Panc1 (cell line): ENCODE measurements around the gene KIAA0232. TPM values are rescaled to one million over a fixed set of nuclear protein-coding genes. Genes with fewer than 3 reads are reported as not detected.

ENCODE experiments used
- ATAC-seq: fragments of 200-7000 bp; cut with Tn5 transposase; 2 replicates; pipeline ENCODE4 v1.9.1; 2020; ENCODE audit warnings: mild to moderate bottlenecking, moderate library complexity
- BruUV-seq: library from RNA; stranded (reverse); fragments of 400-500 nt; replicated peaks from 2 replicates; lab custom pipeline; 2021; lab: Mats Ljungman, UMichigan
- CTCF ChIA-PET: fragments of 300-600 bp; sonication (Branson Sonifier 250); formaldehyde crosslinking; loops from one replicate; lab custom pipeline; 2022; ENCODE audit warnings: antibody characterized with exemption; lab: Charles Lee
- POLR2A ChIA-PET: fragments of 300-600 bp; sonication (Branson Sonifier 250); formaldehyde crosslinking; loops from one replicate; lab custom pipeline; 2022; ENCODE audit warnings: antibody characterized with exemption; lab: Charles Lee
- DNase-seq: peaks from one replicate; pipeline ENCODE4 v3.0.0-alpha.2; 2010; ENCODE audit warnings: low read depth, low spot score
- H3K27ac ChIP-seq: 2 replicates; pipeline ENCODE4 v1.5.1; 2011; ENCODE audit warnings: mild to moderate bottlenecking, low read length, inconsistent platforms
- H3K27me3 ChIP-seq: fragments of 200-500 bp; sonication (Bioruptor generic); 2 replicates; pipeline ENCODE4 v1.6.0; 2014; ENCODE audit warnings: low read length, inconsistent platforms; ENCODE audit not compliant: control insufficient read depth, insufficient read depth
- H3K36me3 ChIP-seq: fragments of 200-500 bp; sonication (Bioruptor generic); 2 replicates; pipeline ENCODE4 v1.5.1; 2014; ENCODE audit warnings: inconsistent platforms, mild to moderate bottlenecking, low read length, moderate library complexity; ENCODE audit not compliant: control insufficient read depth, insufficient read depth
- H3K4me1 ChIP-seq: 2 replicates; pipeline ENCODE4 v1.5.1; 2011; ENCODE audit warnings: inconsistent platforms, mild to moderate bottlenecking, low read length, moderate library complexity; ENCODE audit not compliant: control insufficient read depth, insufficient read depth
- H3K4me3 ChIP-seq, 2 experiments: 2 replicates each; pipeline ENCODE4 v1.5.1; 2011 to 2012; ENCODE audit warnings: low read depth in 2 of 2, low read length in 2 of 2, mild to moderate bottlenecking in 2 of 2, inconsistent platforms in 1 of 2, moderate library complexity in 1 of 2
- H3K9me3 ChIP-seq: fragments of 200-500 bp; sonication (Bioruptor generic); 2 replicates; pipeline ENCODE4 v1.5.1; 2014; ENCODE audit warnings: low read depth, mild to moderate bottlenecking, inconsistent platforms, low read length, moderate library complexity; ENCODE audit not compliant: control insufficient read depth, insufficient read depth
- POLR2AphosphoS5 ChIP-seq: IDR thresholded peaks from 2 replicates; pipeline ENCODE4 v1.6.1; 2012; ENCODE audit warnings: mild to moderate bottlenecking, low read depth, low read length, moderate library complexity
- SIN3A ChIP-seq: IDR thresholded peaks from 2 replicates; pipeline ENCODE4 v1.6.1; 2012; ENCODE audit warnings: low read depth, mild to moderate bottlenecking, low read length, moderate library complexity, borderline replicate concordance; ENCODE audit not compliant: insufficient read depth
- TCF7L2 ChIP-seq: IDR thresholded peaks from 2 replicates; pipeline ENCODE4 v1.6.1; 2011; ENCODE audit warnings: mild to moderate bottlenecking, low read depth, low read length, inconsistent platforms
- in situ Hi-C: cut with HindIII; loops from 2 replicates; pipeline ENCODE4 v1.10.0; 2016; ENCODE audit warnings: low sequenced_read_pairs, low pct_unique_long_range_greater_than_20kb
- intact Hi-C: fragments of 100-400 bp; cut with micrococcal nuclease; formaldehyde crosslinking; loops from one replicate; pipeline ENCODE4 v1.10.0; 2022; ENCODE audit not compliant: unreplicated experiment
- total RNA-seq: library from RNA; stranded (reverse); gene quantifications from one replicate; pipeline ENCODE4 v1.2.1, GENCODE V29; 2021; ENCODE audit not compliant: unreplicated experiment
- TF ChIP-seq, protein P1 (sequence below): fragments of 450-650 bp; IDR thresholded peaks from 2 replicates; pipeline ENCODE4 v1.5.1; 2017; ENCODE audit warnings: mild to moderate bottlenecking
- TF ChIP-seq, protein P2 (sequence below), 2 experiments: IDR thresholded peaks; 2 replicates each; pipeline ENCODE4 v1.6.1; 2011 to 2012; ENCODE audit warnings: low read depth in 2 of 2, control low read depth in 1 of 2, low read length in 1 of 2, mild to moderate bottlenecking in 1 of 2, moderate library complexity in 1 of 2; ENCODE audit not compliant: insufficient read depth in 1 of 2

Gene KIAA0232
- total RNA-seq, 1 experiment from 2014 or later, result 20.2 TPM

- peak overlapping the region in 1 of 2 experiments; percentile 35; a peak in 2 of 4 replicates for H3K4me3 ChIP-seq
- no peaks in the 10 kb centered on the region for H3K9me3 ChIP-seq
- H3K27me3 ChIP-seq, result no peaks in the 10 kb centered on the region
- TF ChIP-seq, protein P1, sequence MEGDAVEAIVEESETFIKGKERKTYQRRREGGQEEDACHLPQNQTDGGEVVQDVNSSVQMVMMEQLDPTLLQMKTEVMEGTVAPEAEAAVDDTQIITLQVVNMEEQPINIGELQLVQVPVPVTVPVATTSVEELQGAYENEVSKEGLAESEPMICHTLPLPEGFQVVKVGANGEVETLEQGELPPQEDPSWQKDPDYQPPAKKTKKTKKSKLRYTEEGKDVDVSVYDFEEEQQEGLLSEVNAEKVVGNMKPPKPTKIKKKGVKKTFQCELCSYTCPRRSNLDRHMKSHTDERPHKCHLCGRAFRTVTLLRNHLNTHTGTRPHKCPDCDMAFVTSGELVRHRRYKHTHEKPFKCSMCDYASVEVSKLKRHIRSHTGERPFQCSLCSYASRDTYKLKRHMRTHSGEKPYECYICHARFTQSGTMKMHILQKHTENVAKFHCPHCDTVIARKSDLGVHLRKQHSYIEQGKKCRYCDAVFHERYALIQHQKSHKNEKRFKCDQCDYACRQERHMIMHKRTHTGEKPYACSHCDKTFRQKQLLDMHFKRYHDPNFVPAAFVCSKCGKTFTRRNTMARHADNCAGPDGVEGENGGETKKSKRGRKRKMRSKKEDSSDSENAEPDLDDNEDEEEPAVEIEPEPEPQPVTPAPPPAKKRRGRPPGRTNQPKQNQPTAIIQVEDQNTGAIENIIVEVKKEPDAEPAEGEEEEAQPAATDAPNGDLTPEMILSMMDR, result no peak
- TF ChIP-seq, protein P2, sequence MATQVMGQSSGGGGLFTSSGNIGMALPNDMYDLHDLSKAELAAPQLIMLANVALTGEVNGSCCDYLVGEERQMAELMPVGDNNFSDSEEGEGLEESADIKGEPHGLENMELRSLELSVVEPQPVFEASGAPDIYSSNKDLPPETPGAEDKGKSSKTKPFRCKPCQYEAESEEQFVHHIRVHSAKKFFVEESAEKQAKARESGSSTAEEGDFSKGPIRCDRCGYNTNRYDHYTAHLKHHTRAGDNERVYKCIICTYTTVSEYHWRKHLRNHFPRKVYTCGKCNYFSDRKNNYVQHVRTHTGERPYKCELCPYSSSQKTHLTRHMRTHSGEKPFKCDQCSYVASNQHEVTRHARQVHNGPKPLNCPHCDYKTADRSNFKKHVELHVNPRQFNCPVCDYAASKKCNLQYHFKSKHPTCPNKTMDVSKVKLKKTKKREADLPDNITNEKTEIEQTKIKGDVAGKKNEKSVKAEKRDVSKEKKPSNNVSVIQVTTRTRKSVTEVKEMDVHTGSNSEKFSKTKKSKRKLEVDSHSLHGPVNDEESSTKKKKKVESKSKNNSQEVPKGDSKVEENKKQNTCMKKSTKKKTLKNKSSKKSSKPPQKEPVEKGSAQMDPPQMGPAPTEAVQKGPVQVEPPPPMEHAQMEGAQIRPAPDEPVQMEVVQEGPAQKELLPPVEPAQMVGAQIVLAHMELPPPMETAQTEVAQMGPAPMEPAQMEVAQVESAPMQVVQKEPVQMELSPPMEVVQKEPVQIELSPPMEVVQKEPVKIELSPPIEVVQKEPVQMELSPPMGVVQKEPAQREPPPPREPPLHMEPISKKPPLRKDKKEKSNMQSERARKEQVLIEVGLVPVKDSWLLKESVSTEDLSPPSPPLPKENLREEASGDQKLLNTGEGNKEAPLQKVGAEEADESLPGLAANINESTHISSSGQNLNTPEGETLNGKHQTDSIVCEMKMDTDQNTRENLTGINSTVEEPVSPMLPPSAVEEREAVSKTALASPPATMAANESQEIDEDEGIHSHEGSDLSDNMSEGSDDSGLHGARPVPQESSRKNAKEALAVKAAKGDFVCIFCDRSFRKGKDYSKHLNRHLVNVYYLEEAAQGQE (IDR thresholded peaks at IDR 0.05; ENCODE audit: insufficient read depth in 1 of 2, low read depth in 2 of 2, low read length in 1 of 2), result no peak
- TF ChIP-seq POLR2AphosphoS5 (no peak), SIN3A (no peak)
- peak; percentile 10; the same call in 1 of the 2 replicates for ATAC-seq
- BruUV-seq, result no TSS peak
- ChIA-PET CTCF (no interaction called here), POLR2A (interaction anchor here (0.6 kb wide), 2 partner anchors 17 to 50 kb away, joined by 5 to 9 read pairs; no protein-coding TSS in a partner anchor)
- intact Hi-C loops, result no loop called here
- no peaks in the 10 kb centered on the region for H3K36me3 ChIP-seq
- H3K27ac ChIP-seq, result peak overlapping the region; percentile 69; the same call in 1 of the 2 replicates
- in situ Hi-C loops, result no loop called here
- no peak for DNase-seq
- peaks cover 32% of the 10 kb centered on the region for H3K4me1 ChIP-seq
Measured at GRCh38 chr4:6750286-6751221, 32.0 kb upstream of the KIAA0232 start.

GRCh38 chr4:6751611-6752485 is 30.7 kb upstream of the KIAA0232 start:
- TF ChIP-seq, protein P2 (IDR thresholded peaks at IDR 0.05; ENCODE audit: insufficient read depth in 1 of 2, low read depth in 2 of 2, low read length in 1 of 2), result no peak
- no peak for TF ChIP-seq TCF7L2
- no peak for TF ChIP-seq POLR2AphosphoS5
- no peak for TF ChIP-seq SIN3A
- TF ChIP-seq, protein P1, result no peak
- H3K9me3 ChIP-seq, result no peaks in the 10 kb centered on the region
- ChIA-PET POLR2A (no interaction called here), CTCF (no interaction called here)
- intact Hi-C loops (no loop called here), in situ Hi-C loops (no loop called here)
- ATAC-seq (peak; percentile 15; the same call in 1 of the 2 replicates), DNase-seq (no peak)
- peak overlapping the region; percentile 69 for H3K27ac ChIP-seq
- H3K4me1 ChIP-seq, result peaks cover 32% of the 10 kb centered on the region
- no peaks in the 10 kb centered on the region for H3K27me3 ChIP-seq
- peak overlapping the region; percentile 19 to 35; a peak in 3 of 4 replicates for H3K4me3 ChIP-seq
- no peaks in the 10 kb centered on the region for H3K36me3 ChIP-seq
- no TSS peak for BruUV-seq
